CD4-positive, alpha-beta T cell treated with Interleukin-1 beta for 1 hour (primary cell): ENCODE results near the gene PEG3.

Experiments used
- DNase-seq, 2 donors: peaks; one replicate each; pipeline ENCODE4 v3.0.0-alpha.2; 2020 to 2022

The PEG3 gene

DNA sequence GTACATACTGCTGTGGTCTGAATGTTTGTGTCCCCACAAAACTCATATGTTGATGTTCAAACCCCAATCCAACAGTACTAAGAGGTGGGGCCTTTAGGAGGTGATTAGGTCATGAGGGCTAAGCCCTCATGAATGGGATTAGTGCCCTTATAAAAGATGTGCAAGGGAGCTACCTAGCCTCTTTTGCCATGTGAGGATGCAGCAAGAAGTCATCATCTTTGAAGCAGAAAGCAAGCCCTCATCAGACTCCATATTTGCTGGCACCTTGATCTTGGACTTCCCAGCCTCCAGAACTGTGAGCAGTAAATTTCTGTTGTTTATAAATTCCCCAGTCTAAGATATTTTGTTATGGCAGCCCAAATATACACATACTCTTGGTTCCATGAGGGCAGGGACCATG is 33.9 kb downstream of the PEG3 start:
- DNase-seq, result no peak
